ENCODE results near the gene FOXD4L3.
"Not testable (repeated sequence)": the region's sequence is repeated elsewhere in the genome, so short reads cannot be mapped to it uniquely, and the experiment has no call there.

The FOXD4L3 gene

GRCh38 chr9:68351689-68352088 lies 49.0 kb downstream of the FOXD4L3 start:
- DNase-seq (ENCODE audit: low spot score) = not testable (repeated sequence)
